ENCODE data around the gene ERICH3. TPM values are rescaled to one million over a fixed set of nuclear protein-coding genes. Genes with fewer than 3 reads are reported as not detected.

ERICH3 gene
- total RNA-seq, 1 experiment from 2014 or later: not detected

- no peak overlapping the region for H3K56ac ChIP-seq (ENCODE audit: insufficient read length, low read depth, low read length)
- no peak overlapping the region for H3K9ac ChIP-seq (ENCODE audit: extremely low read depth, insufficient read length, low read length)
- H3K79me1 ChIP-seq (ENCODE audit: insufficient read depth, low read depth, low read length, poor library complexity, severe bottlenecking): no peaks in the 10 kb centered on the region
- no peak overlapping the region for H4K91ac ChIP-seq (ENCODE audit: insufficient read length, low read depth, low read length)
- H3K14ac ChIP-seq (ENCODE audit: insufficient read depth, low read length): no peak overlapping the region
- no peak overlapping the region for H4K8ac ChIP-seq (replicated peaks; ENCODE audit: insufficient read length, low read depth, low read length)
- no peak overlapping the region for H2BK12ac ChIP-seq (ENCODE audit: insufficient read length, low read depth, low read length)
- no peaks in the 10 kb centered on the region for H3K79me2 ChIP-seq (ENCODE audit: insufficient read depth, low read length)
- H3T11ph ChIP-seq (ENCODE audit: low read length): no peak overlapping the region
- no peaks in the 10 kb centered on the region for H4K20me1 ChIP-seq (ENCODE audit: control insufficient read depth, insufficient read depth, insufficient read length)
- no peak overlapping the region for H4K5ac ChIP-seq (ENCODE audit: insufficient read length, low read depth, low read length)
- no peaks in the 10 kb centered on the region for H3K9me3 ChIP-seq (ENCODE audit: control insufficient read depth, low read depth, low read length)
- H3K4me2 ChIP-seq (ENCODE audit: insufficient read depth, insufficient read length, low read length): no peak overlapping the region
- H2BK20ac ChIP-seq (ENCODE audit: low read depth, low read length, poor library complexity, severe bottlenecking): no peak overlapping the region
- no peak for TF ChIP-seq CTCF (conservative IDR thresholded peaks at IDR 0.05)
- no peaks in the 10 kb centered on the region for H3K4me1 ChIP-seq (ENCODE audit: insufficient read depth, low read length)
- H3K4ac ChIP-seq (ENCODE audit: low read depth, low read length): no peak overlapping the region
- H3K9me3 Mint-ChIP-seq: no peaks in the 10 kb centered on the region; a peak in 1 of 5 replicates
- WGBS (ENCODE audit: extremely low coverage, insufficient read length, low lambda C conversion rate): no CpG with 5 or more reads among the region's 4 CpGs
- no peak overlapping the region for H2AFZ ChIP-seq (ENCODE audit: low read length)
- no peak overlapping the region for H3K27ac ChIP-seq (ENCODE audit: insufficient read length, low read depth, low read length)
- DNase-seq: no peak
- peak overlapping the region in 1 of 3 experiments; percentile 22; a peak in 1 of 7 replicates for H3K27ac Mint-ChIP-seq
- no peaks in the 10 kb centered on the region; the same call in 1 of the 2 replicates for H3K27me3 Mint-ChIP-seq (ENCODE audit: low read depth)
- H3K4me1 Mint-ChIP-seq: peaks cover 4% of the 10 kb centered on the region in 2 experiments; a peak in 3 of 4 replicates
- H3K18ac ChIP-seq (ENCODE audit: insufficient read length, low read depth, low read length): no peak overlapping the region
- H2BK120ac ChIP-seq (ENCODE audit: low read depth, low read length, poor library complexity, severe bottlenecking): no peak overlapping the region
- no peaks in the 10 kb centered on the region for H3K23me2 ChIP-seq (ENCODE audit: insufficient read length, low read depth, low read length, poor library complexity, severe bottlenecking)
- no peak overlapping the region for H2BK15ac ChIP-seq (ENCODE audit: low read depth, low read length)
- H2BK5ac ChIP-seq (ENCODE audit: insufficient read length, low read length): no peak overlapping the region
- no peak overlapping the region for H3K23ac ChIP-seq (ENCODE audit: insufficient read length, low read depth, low read length)
- H3K36me3 Mint-ChIP-seq (ENCODE audit: insufficient read depth in 1 of 3, low read depth in 3 of 3): no peaks in the 10 kb centered on the region
- H3K4me3 Mint-ChIP-seq: no peak overlapping the region
- H3K27me3 ChIP-seq (ENCODE audit: insufficient read depth, low read length): no peaks in the 10 kb centered on the region
- no peak overlapping the region for H2AK5ac ChIP-seq (ENCODE audit: insufficient read length, low read length)
Observed at GRCh38 chr1:74690909-74691308, 17.3 kb upstream of the ERICH3 start.

Measured in H9 (cell line).